Neural cell (in vitro differentiated cells): ENCODE measurements around the gene EFCAB13. TPM values are rescaled to one million over a fixed set of nuclear protein-coding genes. Genes with fewer than 3 reads are reported as not detected.

ENCODE experiments used
- H2AFZ ChIP-seq: fragments of 200-600, 300-800 bp; sonication (generic), shearing (Covaris generic); 2 replicates; pipeline ENCODE4 v1.6.0; 2014; ENCODE audit warnings: low read depth, mild to moderate bottlenecking, antibody characterized with exemption, low read length, moderate library complexity
- H3F3A ChIP-seq: fragments of 200-600 bp; shearing (Covaris generic); 2 replicates; pipeline ENCODE4 v1.6.1; 2016; ENCODE audit warnings: mild to moderate bottlenecking, moderate library complexity, mixed read lengths, antibody characterized with exemption, low read length; ENCODE audit not compliant: insufficient read depth, poor library complexity, severe bottlenecking
- H3K27ac ChIP-seq: fragments of 200-600, 300-800 bp; sonication (generic), shearing (Covaris generic); 2 replicates; pipeline ENCODE4 v1.5.1; 2014; ENCODE audit warnings: mild to moderate bottlenecking, low read length, moderate library complexity
- H3K27me3 ChIP-seq: fragments of 300-800, 200-600 bp; sonication (generic), shearing (Covaris generic); 2 replicates; pipeline ENCODE4 v1.6.0; 2014; ENCODE audit warnings: mild to moderate bottlenecking, low read depth, low read length, moderate library complexity; ENCODE audit not compliant: insufficient read depth
- H3K36me3 ChIP-seq: fragments of 300-800, 200-600 bp; sonication (generic), shearing (Covaris generic); 2 replicates; pipeline ENCODE4 v1.5.1; 2014; ENCODE audit warnings: mild to moderate bottlenecking, antibody characterized with exemption, low read length, moderate library complexity; ENCODE audit not compliant: insufficient read depth
- H3K4me2 ChIP-seq: fragments of 300-800, 200-600 bp; sonication (generic), shearing (Covaris generic); 2 replicates; pipeline ENCODE4 v1.6.0; 2014; ENCODE audit warnings: mild to moderate bottlenecking, low read length
- H3K4me3 ChIP-seq: fragments of 300-800, 200-600 bp; sonication (generic), shearing (Covaris generic); 2 replicates; pipeline ENCODE4 v1.5.1; 2014; ENCODE audit warnings: mild to moderate bottlenecking, low read length, moderate library complexity
- H3K79me2 ChIP-seq: fragments of 200-600 bp; shearing (Covaris generic); replicated peaks from 2 replicates; pipeline ENCODE4 v1.6.0; 2014; ENCODE audit warnings: mild to moderate bottlenecking, low read length, moderate library complexity; ENCODE audit not compliant: insufficient read depth
- H3K9ac ChIP-seq: fragments of 300-800, 200-600 bp; sonication (generic), shearing (Covaris generic); 2 replicates; pipeline ENCODE4 v1.6.1; 2016; ENCODE audit warnings: mild to moderate bottlenecking, low read length, mixed read lengths
- H3K9me2 ChIP-seq: fragments of 200-600 bp; shearing (Covaris generic); 2 replicates; pipeline ENCODE4 v1.6.1; 2016; ENCODE audit warnings: mild to moderate bottlenecking, low read length, mixed read lengths; ENCODE audit not compliant: insufficient read depth
- H3K9me3 ChIP-seq: fragments of 200-600, 300-800 bp; sonication (generic), shearing (Covaris generic); 2 replicates; pipeline ENCODE4 v1.6.1; 2016; ENCODE audit warnings: mild to moderate bottlenecking, mixed run types, low read length, moderate library complexity, mixed read lengths
- H4K20me1 ChIP-seq: fragments of 200-600 bp; shearing (Covaris generic); 2 replicates; pipeline ENCODE4 v1.6.1; 2016; ENCODE audit warnings: mild to moderate bottlenecking, mixed run types; ENCODE audit not compliant: insufficient read depth
- CTCF ChIP-seq: fragments of 450-650 bp; IDR thresholded peaks from 2 replicates; pipeline ENCODE4 v1.5.1; 2014; ENCODE audit warnings: antibody characterized with exemption, mild to moderate bottlenecking, moderate library complexity; ENCODE audit not compliant: poor library complexity, severe bottlenecking
- EP300 ChIP-seq: fragments of 450-650 bp; conservative IDR thresholded peaks from 2 replicates; pipeline ENCODE4 v1.6.1; 2014; ENCODE audit warnings: antibody characterized with exemption, mild to moderate bottlenecking, moderate library complexity; ENCODE audit not compliant: poor library complexity, severe bottlenecking
- EZH2 ChIP-seq: fragments of 200-600, 300-800 bp; shearing (Covaris generic), sonication (generic); IDR thresholded peaks from 2 replicates; pipeline ENCODE4 v1.6.1; 2014; ENCODE audit warnings: antibody characterized with exemption, low read length, borderline replicate concordance, mild to moderate bottlenecking; ENCODE audit not compliant: insufficient read depth, poor library complexity, severe bottlenecking
- MXI1 ChIP-seq: fragments of 450-650 bp; conservative IDR thresholded peaks from 2 replicates; pipeline ENCODE4 v1.6.1; 2014; ENCODE audit warnings: antibody characterized with exemption, mild to moderate bottlenecking; ENCODE audit not compliant: poor library complexity, severe bottlenecking
- POLR2AphosphoS5 ChIP-seq: IDR thresholded peaks from 2 replicates; pipeline ENCODE4 v1.6.1; 2012
- RAD21 ChIP-seq: fragments of 450-650 bp; conservative IDR thresholded peaks from 2 replicates; pipeline ENCODE4 v1.6.1; 2014; ENCODE audit warnings: antibody characterized with exemption, mild to moderate bottlenecking, moderate library complexity
- REST ChIP-seq: IDR thresholded peaks from 2 replicates; pipeline ENCODE4 v1.6.1; 2012; ENCODE audit warnings: borderline replicate concordance
- SMC3 ChIP-seq: fragments of 450-650 bp; conservative IDR thresholded peaks from 2 replicates; pipeline ENCODE4 v1.6.1; 2014; ENCODE audit warnings: antibody characterized with exemption, mild to moderate bottlenecking, moderate library complexity; ENCODE audit not compliant: poor library complexity
- TAF1 ChIP-seq: IDR thresholded peaks from 2 replicates; pipeline ENCODE4 v1.6.1; 2012; ENCODE audit warnings: low read depth
- polyA plus RNA-seq: library from polyadenylated mRNA; depleted of rRNA; stranded (reverse); fragments of >200 nt; gene quantifications from 2 replicates; pipeline ENCODE4 v1.2.3, GENCODE V29; 2014

The EFCAB13 gene
- polyA plus RNA-seq, 1 donor from 2014 or later: 2.2 TPM

GRCh38 chr17:47275245-47275984 is 48.3 kb upstream of the EFCAB13 start:
- no peak for TF ChIP-seq EP300
- TF ChIP-seq TAF1: no peak
- TF ChIP-seq REST: no peak
- no peak for TF ChIP-seq SMC3
- no peak for TF ChIP-seq POLR2AphosphoS5
- no peak for TF ChIP-seq MXI1
- TF ChIP-seq EZH2: no peak
- TF ChIP-seq RAD21: no peak
- no peak for TF ChIP-seq CTCF
- no peak overlapping the region for H3K4me3 ChIP-seq
- H3K79me2 ChIP-seq: no peaks in the 10 kb centered on the region
- H3K27ac ChIP-seq: no peak overlapping the region
- no peak overlapping the region for H3K4me2 ChIP-seq
- no peaks in the 10 kb centered on the region for H3K36me3 ChIP-seq
- H3K9me2 ChIP-seq: no peaks in the 10 kb centered on the region
- H2AFZ ChIP-seq: no peak overlapping the region
- no peak overlapping the region for H3K9ac ChIP-seq
- no peaks in the 10 kb centered on the region for H3K9me3 ChIP-seq
- H3F3A ChIP-seq: no peaks in the 10 kb centered on the region
- no peaks in the 10 kb centered on the region for H4K20me1 ChIP-seq
- no peaks in the 10 kb centered on the region for H3K27me3 ChIP-seq

GRCh38 chr17:47276444-47276843 is 47.3 kb upstream of the EFCAB13 start:
- Histone ChIP-seq H3K36me3 (no peaks in the 10 kb centered on the region), H3K4me2 (no peak overlapping the region), H3K27ac (no peak overlapping the region)

More at GRCh38 chr17:47276444-47276843, 47.3 kb upstream of the EFCAB13 start:
- H3K9me2 ChIP-seq: no peaks in the 10 kb centered on the region
- no peaks in the 10 kb centered on the region for H3K9me3 ChIP-seq
- no peaks in the 10 kb centered on the region for H3K79me2 ChIP-seq
- H3K4me3 ChIP-seq: no peak overlapping the region
- H3K9ac ChIP-seq: no peak overlapping the region
- no peaks in the 10 kb centered on the region for H3F3A ChIP-seq
- no peaks in the 10 kb centered on the region for H3K27me3 ChIP-seq
- H2AFZ ChIP-seq: no peak overlapping the region
- no peak for TF ChIP-seq SMC3
- H4K20me1 ChIP-seq: no peaks in the 10 kb centered on the region
